Testis (tissue), 3 donors: ENCODE results near the gene SNTB2. TPM values are rescaled to one million over a fixed set of nuclear protein-coding genes. Genes with fewer than 3 reads are reported as not detected.
"Not testable (repeated sequence)": the region's sequence is repeated elsewhere in the genome, so short reads cannot be mapped to it uniquely, and the experiment has no call there.

Source experiments
- DNase-seq: peaks from one replicate; pipeline ENCODE4 v3.0.0-alpha.2; 2019
- H3K27ac ChIP-seq, 2 donors: fragments of 200-600 bp; sonication (generic); one replicate each; pipeline ENCODE4 v1.5.1; 2019
- H3K27me3 ChIP-seq: fragments of 200-600 bp; sonication (generic); one replicate; pipeline ENCODE4 v1.5.1; 2019
- H3K36me3 ChIP-seq: fragments of 200-600 bp; sonication (generic); one replicate; pipeline ENCODE4 v1.5.1; 2017; ENCODE audit warnings: low read depth; ENCODE audit errors: missing control alignments
- H3K4me1 ChIP-seq: fragments of 200-600 bp; sonication (generic); one replicate; pipeline ENCODE4 v1.5.1; 2019
- H3K4me3 ChIP-seq, 2 donors: fragments of 200-600 bp; sonication (generic); one replicate each; pipeline ENCODE4 v1.5.1; 2017 to 2019
- H3K9me3 ChIP-seq: fragments of 200-600 bp; sonication (generic); one replicate; pipeline ENCODE4 v1.5.1; 2017
- POLR2A ChIP-seq: fragments of 450-650 bp; IDR thresholded peaks from one replicate; pipeline ENCODE4 v1.6.1; 2017; ENCODE audit warnings: antibody characterized with exemption, mild to moderate bottlenecking, moderate library complexity
- WGBS, 2 donors: methylation state at CpG; one replicate each; pipeline ENCODE4 v1.1.5; 2018; 5-methylcytosine and 5-hydroxymethylcytosine counted together
- intact Hi-C: fragments of 100-400 bp; cut with DNase I; formaldehyde crosslinking; loops from one replicate; pipeline ENCODE4 v1.15.1; 2023; ENCODE audit warnings: low total_unique reads
- polyA plus RNA-seq: library from polyadenylated mRNA; stranded (reverse); fragments of 350-450 nt; fragmentation: Illumina TruSeq; extraction: RNeasy Lipid Tissue Mini Kit (QIAGEN cat#74804); gene quantifications from one replicate; pipeline ENCODE4 v1.2.3, GENCODE V29; 2014; ENCODE audit warnings: low read depth, low replicate concordance; ENCODE audit not compliant: insufficient read depth
- total RNA-seq, 2 donors: library from RNA; depleted of rRNA; stranded (reverse); fragments of >200 nt; gene quantifications; one replicate each; pipeline ENCODE4 v1.2.3, GENCODE V29; 2016
- TF ChIP-seq, protein P1 (sequence below), 3 experiments: fragments of 450-650 bp in 2 of 3; fragments of 200-600 bp in 1 of 3; sonication (generic) in 1 of 3; IDR thresholded peaks; one replicate each; pipeline ENCODE4 v1.5.1; 2016 to 2019; ENCODE audit warnings: antibody characterized with exemption in 3 of 3, mild to moderate bottlenecking in 2 of 3, moderate library complexity in 1 of 3

SNTB2 gene
- total and polyA plus RNA-seq, 3 donors from 2014 or later, result 29.2 to 39.3 (median 35.1) TPM

DNA sequence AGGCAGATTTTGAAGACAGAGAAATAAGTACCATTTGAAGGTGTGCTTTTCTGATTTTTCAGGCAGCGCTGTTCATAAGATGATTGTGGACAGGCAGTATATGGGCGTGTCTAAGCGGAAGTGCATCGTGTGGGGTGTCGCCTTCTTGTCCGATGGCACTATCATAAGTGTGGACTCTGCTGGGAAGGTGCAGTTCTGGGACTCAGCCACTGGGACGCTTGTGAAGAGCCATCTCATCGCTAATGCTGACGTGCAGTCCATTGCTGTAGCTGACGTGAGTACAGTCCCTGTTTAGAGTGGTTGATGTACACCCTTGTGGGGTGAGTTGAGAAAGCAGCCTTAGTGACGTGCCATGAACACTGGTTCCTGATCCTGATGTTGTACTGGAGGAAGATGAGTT, 43.8 kb upstream of the SNTB2 start:
- H3K36me3 ChIP-seq, result peaks cover 4% of the 10 kb centered on the region
- no peaks in the 10 kb centered on the region for H3K27me3 ChIP-seq
- H3K9me3 ChIP-seq, result no peaks in the 10 kb centered on the region
- no peak for DNase-seq
- TF ChIP-seq, protein P1, sequence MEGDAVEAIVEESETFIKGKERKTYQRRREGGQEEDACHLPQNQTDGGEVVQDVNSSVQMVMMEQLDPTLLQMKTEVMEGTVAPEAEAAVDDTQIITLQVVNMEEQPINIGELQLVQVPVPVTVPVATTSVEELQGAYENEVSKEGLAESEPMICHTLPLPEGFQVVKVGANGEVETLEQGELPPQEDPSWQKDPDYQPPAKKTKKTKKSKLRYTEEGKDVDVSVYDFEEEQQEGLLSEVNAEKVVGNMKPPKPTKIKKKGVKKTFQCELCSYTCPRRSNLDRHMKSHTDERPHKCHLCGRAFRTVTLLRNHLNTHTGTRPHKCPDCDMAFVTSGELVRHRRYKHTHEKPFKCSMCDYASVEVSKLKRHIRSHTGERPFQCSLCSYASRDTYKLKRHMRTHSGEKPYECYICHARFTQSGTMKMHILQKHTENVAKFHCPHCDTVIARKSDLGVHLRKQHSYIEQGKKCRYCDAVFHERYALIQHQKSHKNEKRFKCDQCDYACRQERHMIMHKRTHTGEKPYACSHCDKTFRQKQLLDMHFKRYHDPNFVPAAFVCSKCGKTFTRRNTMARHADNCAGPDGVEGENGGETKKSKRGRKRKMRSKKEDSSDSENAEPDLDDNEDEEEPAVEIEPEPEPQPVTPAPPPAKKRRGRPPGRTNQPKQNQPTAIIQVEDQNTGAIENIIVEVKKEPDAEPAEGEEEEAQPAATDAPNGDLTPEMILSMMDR (IDR thresholded peaks at IDR 0.05), result no peak
- no peak for TF ChIP-seq POLR2A
- H3K27ac ChIP-seq, result no peak overlapping the region
- peaks cover 18% of the 10 kb centered on the region for H3K4me1 ChIP-seq
- no peak overlapping the region for H3K4me3 ChIP-seq
- WGBS, 2 donors, result 84 to 86% methylated on average over 11 of the region's 11 CpGs
- intact Hi-C loops, result no loop called here

DNA sequence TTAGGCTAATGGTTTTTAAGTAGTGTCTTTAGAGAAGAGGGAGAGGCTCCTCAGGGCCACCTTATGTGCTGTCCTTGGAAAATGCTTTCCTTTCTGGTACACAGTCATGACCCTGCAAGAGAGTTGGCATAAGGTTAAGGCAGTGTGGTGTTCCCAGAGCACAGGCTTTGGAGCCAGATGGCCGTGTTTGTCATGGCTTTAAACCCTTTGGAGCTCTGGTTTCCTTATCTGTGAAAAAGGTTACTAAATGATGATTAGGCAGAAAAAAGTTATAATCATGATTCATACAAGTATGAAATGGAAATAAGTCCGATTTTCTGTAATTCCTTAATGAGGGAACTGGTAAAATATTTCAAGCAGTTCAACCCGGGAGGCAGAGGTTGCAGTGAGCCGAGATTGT, 41.3 kb upstream of the SNTB2 start:
- peaks cover 18% of the 10 kb centered on the region for H3K4me1 ChIP-seq
- peak; percentile 62 for DNase-seq
- WGBS, 2 donors, result 29 to 30% methylated on average over 4 of the region's 4 CpGs
- TF ChIP-seq, protein P1 (IDR thresholded peaks at IDR 0.05), result no peak
- no peak for TF ChIP-seq POLR2A
- H3K27ac ChIP-seq, result peak overlapping the region; percentile 57 to 77
- H3K4me3 ChIP-seq, result no peak overlapping the region
- no peaks in the 10 kb centered on the region for H3K9me3 ChIP-seq
- intact Hi-C loops, result no loop called here
- no peaks in the 10 kb centered on the region for H3K36me3 ChIP-seq
- no peaks in the 10 kb centered on the region for H3K27me3 ChIP-seq

DNA sequence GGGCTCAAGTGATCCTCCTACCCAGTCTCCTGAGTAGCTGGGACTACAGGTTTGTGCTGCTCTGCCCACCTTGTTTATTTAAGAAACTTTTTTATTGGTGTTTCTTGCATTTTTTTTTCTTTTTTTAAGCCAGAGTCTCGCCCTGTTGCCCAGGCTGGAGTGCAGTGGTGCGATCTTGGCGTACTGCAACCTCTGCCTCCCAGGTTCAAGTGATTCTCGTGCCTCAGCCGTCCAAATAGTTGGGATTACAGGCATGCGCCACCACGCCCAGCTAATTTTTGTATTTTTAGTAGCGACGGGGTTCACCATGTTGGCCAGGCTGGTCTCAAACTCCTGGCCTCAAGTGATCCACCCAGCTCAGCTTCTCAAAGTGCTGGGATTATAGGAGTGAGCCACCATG, 37.3 kb upstream of the SNTB2 start:
- not testable (repeated sequence) for H3K9me3 ChIP-seq, H3K27ac ChIP-seq, H3K27me3 ChIP-seq, H3K36me3 ChIP-seq, H3K4me3 ChIP-seq, DNase-seq
- intact Hi-C loops, result loop anchor here (5.0 kb wide), 1 partner anchor 138 kb away; no protein-coding TSS in a partner anchor
- 81 to 87% methylated on average over 9 of the region's 9 CpGs for WGBS, 2 donors
- peaks cover 17% of the 10 kb centered on the region for H3K4me1 ChIP-seq

DNA sequence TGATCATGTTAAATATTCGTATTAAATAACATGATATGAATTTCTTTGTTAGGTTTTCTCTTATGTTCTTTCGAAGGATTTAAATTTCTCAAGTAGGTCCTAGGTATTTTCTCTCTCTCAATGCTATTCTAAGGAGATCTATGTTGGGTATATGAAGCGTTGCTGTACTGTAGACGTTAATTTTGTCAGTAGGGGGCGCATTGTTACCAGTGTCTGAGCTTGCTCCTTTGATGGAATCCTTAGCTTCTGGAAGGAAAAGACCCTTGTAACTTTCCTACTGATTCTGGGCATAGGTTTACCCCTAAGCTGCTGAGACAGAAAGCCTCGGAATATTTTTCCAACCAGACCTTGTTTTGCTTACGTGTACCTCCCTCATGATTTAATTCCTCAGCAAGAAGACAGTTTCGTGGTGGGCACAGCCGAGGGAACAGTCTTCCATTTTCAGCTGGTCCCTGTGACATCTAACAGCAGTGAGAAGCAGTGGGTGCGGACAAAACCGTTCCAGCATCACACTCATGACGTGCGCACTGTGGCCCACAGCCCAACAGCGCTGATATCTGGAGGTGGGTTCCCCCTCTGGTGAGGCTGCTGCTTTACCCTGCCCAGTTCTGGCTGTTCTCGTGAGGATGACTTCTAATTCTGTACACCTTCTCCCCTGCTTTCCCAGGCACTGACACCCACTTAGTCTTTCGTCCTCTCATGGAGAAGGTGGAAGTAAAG, 36.7 kb upstream of the SNTB2 start:
- TF ChIP-seq, protein P1 (IDR thresholded peaks at IDR 0.05), result peak; percentile 32 to 73 (median 67)
- no peak for TF ChIP-seq POLR2A
- no peak overlapping the region for H3K4me3 ChIP-seq
- H3K4me1 ChIP-seq, result peaks cover 10% of the 10 kb centered on the region
- peak; percentile 80 for DNase-seq
- WGBS, 2 donors, result 67 to 70% methylated on average over 16 of the region's 16 CpGs
- H3K36me3 ChIP-seq, result no peaks in the 10 kb centered on the region
- H3K9me3 ChIP-seq, result no peaks in the 10 kb centered on the region
- H3K27me3 ChIP-seq, result no peaks in the 10 kb centered on the region
- no peak overlapping the region for H3K27ac ChIP-seq
- intact Hi-C loops, result loop anchor here (5.0 kb wide), 1 partner anchor 137 kb away; no protein-coding TSS in a partner anchor

DNA sequence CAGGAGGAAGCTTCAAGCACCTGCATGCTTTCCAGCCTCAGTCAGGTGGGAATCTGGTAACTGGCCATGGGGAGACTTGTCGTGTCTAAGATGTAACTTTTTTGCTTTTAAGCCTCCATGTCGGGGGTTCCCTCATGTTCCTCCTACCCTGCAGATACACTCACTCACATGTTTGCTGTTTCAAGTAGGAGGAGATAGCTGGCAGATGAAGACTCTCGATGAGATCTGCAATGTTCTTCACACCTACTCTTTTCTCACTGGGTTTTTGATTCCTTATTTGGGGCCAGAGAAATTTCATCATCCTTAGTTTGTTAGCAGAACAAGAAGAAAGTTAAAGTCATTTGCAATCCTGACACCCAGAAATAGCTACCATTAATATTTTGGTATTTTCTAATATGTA, 29.8 kb upstream of the SNTB2 start:
- no peaks in the 10 kb centered on the region for H3K27me3 ChIP-seq
- no peaks in the 10 kb centered on the region for H3K36me3 ChIP-seq
- H3K4me1 ChIP-seq, result no peaks in the 10 kb centered on the region
- TF ChIP-seq, protein P1 (IDR thresholded peaks at IDR 0.05), result no peak
- no peak for TF ChIP-seq POLR2A
- H3K4me3 ChIP-seq, result no peak overlapping the region
- intact Hi-C loops, result no loop called here
- DNase-seq, result no peak
- no peaks in the 10 kb centered on the region for H3K9me3 ChIP-seq
- H3K27ac ChIP-seq, result no peak overlapping the region
- WGBS, 2 donors, result 53 to 62% methylated on average over 3 of the region's 3 CpGs
